ENCODE data around the gene CRIP3. TPM values are rescaled to one million over a fixed set of nuclear protein-coding genes. Genes with fewer than 3 reads are reported as not detected.

CRIP3 gene
- total and polyA plus RNA-seq, 10 of the 15 experiments (the other 5 are each of a cell fraction or from before 2014, with no cell fraction given): 1.5 to 9.2 (median 2.2) TPM

DNA sequence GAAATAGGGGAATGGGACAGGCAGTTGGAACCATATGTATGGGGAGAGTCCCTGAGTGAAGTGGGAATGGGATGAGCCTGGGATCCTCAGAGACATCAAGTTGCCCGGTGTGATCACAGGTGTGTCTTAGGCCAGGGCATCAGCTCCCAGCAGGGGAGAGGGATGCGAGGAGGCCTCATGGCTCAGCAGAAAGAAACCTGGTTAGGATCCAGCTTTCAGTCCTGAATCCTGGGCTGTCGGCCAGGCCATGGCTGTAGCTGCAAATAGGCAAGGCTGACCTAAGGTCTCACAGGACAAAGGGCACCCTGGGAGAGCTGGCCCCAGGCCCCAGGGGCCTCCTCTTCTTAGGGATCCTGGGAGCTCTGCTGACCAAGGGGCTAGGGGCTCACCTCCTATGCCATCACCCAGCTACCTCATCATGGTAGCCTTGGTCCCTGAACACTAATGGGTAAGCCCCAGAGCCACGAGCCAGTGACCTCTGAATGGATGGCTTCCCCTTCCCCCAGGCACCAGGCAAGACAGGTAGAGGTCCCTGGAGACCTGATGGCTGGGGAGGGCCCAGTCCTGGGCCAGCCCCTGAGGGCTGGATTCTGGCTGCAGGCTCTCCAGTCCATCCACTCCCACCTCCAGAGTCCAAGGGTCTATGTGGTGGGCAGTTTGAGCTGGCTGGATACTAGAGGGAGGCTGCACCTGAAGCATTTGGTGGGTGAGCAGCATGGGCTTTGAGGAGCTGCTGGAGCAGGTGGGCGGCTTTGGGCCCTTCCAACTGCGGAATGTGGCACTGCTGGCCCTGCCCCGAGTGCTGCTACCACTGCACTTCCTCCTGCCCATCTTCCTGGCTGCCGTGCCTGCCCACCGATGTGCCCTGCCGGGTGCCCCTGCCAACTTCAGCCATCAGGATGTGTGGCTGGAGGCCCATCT is 10.7 kb downstream of the CRIP3 start, which contains the start of gene SLC22A7:
SLC22A7 (plus strand) TSS at position 617 of the 921 bp plus-strand sequence; CDS start at position 716, 99 bp downstream.
- Histone ChIP-seq H3K79me2 (ENCODE audit: control insufficient read depth, insufficient read depth, low read length) (no peaks in the 10 kb centered on the region), H3K4me2 (ENCODE audit: control insufficient read depth, insufficient read depth) (no peak within 1 kb of the TSS), H3K9me3 (replicated peaks; ENCODE audit: control insufficient read depth, insufficient read depth, low read length) (no peaks in the 10 kb centered on the region; the same call in 2 of the 3 replicates), H3K36me3 (ENCODE audit: control insufficient read depth in 2 of 2, insufficient read depth in 2 of 2, low read length in 1 of 2) (no peaks in the 10 kb centered on the region), H3K27ac (ENCODE audit: control insufficient read depth, insufficient read depth) (no peak within 1 kb of the TSS), H4K20me1 (ENCODE audit: control insufficient read depth, insufficient read depth) (no peaks in the 10 kb centered on the region), H3K27me3 (replicated peaks in 1 of 2; ENCODE audit: control insufficient read depth in 2 of 2, insufficient read depth in 2 of 2, low read length in 1 of 2) (no peaks in the 10 kb centered on the region), H3K4me1 (ENCODE audit: control insufficient read depth, insufficient read depth, low read length) (no peaks in the 10 kb centered on the region), H3K4me3 (no peak within 1 kb of the TSS), H2AFZ (ENCODE audit: control insufficient read depth, low read depth, low read length) (no peak within 1 kb of the TSS), H3K9ac (ENCODE audit: control insufficient read depth, insufficient read depth, low read length) (no peak within 1 kb of the TSS)
- DNase-seq (ENCODE audit: low read depth, low spot score): no peak
- ChIA-PET RAD21 (ENCODE audit: unreplicated experiment) (interaction anchor here (0.9 to 1.5 kb wide), 3 partner anchors 25 to 58 kb away, joined by 3 read pairs; no protein-coding TSS in a partner anchor), CTCF (interaction anchor here (0.6 to 2.9 kb wide), 7 partner anchors 9 to 88 kb away, joined by 3 to 17 read pairs (median 4); partner anchors contain the start of gene CRIP3), SMC1A (ENCODE audit: uncharacterized antibody, unreplicated experiment) (interaction anchor here (0.8 to 2.6 kb wide), 3 partner anchors 11 to 39 kb away, joined by 3 to 14 read pairs (median 4); partner anchors contain the start of gene CRIP3), POLR2A (interaction anchor here (0.6 kb wide), 1 partner anchor 318 kb away, joined by 3 read pairs; no protein-coding TSS in a partner anchor)
- 42% methylated on average over 10 of the region's 10 CpGs for WGBS (ENCODE audit: insufficient coverage, insufficient replicate concordance, low lambda C conversion rate, missing lambda C conversion rate)
- in situ Hi-C loops (cut with MboI) (no loop called here), intact Hi-C loops (cut with micrococcal nuclease; ENCODE audit: unreplicated experiment) (no loop called here)
- no TSS peak for BruUV-seq (replicated peaks)
- no peak for ATAC-seq
- FAIRE-seq: no peak
- TF ChIP-seq TBL1XR1 (IDR thresholded peaks at IDR 0.05; ENCODE audit: low read depth, low read length): no peak
- TF ChIP-seq CREB1 (IDR thresholded peaks at IDR 0.05; ENCODE audit: low read depth): no peak
- peak; percentile 28; the same call in 1 of the 2 replicates for TF ChIP-seq POLR2A (IDR thresholded peaks at IDR 0.05; ENCODE audit: low read depth, low read length)
- no peak for TF ChIP-seq KLF5 (IDR thresholded peaks at IDR 0.05; ENCODE audit: partially characterized antibody)
- TF ChIP-seq, protein P1, sequence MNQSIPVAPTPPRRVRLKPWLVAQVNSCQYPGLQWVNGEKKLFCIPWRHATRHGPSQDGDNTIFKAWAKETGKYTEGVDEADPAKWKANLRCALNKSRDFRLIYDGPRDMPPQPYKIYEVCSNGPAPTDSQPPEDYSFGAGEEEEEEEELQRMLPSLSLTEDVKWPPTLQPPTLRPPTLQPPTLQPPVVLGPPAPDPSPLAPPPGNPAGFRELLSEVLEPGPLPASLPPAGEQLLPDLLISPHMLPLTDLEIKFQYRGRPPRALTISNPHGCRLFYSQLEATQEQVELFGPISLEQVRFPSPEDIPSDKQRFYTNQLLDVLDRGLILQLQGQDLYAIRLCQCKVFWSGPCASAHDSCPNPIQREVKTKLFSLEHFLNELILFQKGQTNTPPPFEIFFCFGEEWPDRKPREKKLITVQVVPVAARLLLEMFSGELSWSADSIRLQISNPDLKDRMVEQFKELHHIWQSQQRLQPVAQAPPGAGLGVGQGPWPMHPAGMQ (IDR thresholded peaks at IDR 0.05; ENCODE audit: borderline replicate concordance): no peak
